ENCODE results near the gene RYR3. TPM values are rescaled to one million over a fixed set of nuclear protein-coding genes. Genes with fewer than 3 reads are reported as not detected.

Gene RYR3
- total RNA-seq, 1 donor from 2014 or later: 0.75 TPM

DNA sequence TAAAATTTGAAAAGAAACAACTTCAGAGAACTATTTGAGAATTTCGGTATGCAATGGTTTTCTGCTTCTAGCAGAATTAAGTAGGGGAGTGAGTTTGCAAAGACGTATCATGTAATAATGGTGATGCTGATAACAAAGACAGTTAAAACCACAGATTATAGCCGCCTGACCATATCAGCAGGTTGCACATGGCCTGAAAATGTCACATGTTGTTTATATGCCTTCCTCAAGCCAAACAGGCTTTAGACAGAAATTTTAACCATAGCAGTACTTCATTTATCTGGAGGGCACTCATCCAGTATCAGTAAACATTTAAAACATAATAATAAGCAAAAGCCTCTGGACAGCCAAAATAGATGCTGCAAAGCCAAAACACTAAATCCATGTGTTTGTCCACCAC is 131.7 kb downstream of the RYR3 start:
- TF ChIP-seq, protein P1, sequence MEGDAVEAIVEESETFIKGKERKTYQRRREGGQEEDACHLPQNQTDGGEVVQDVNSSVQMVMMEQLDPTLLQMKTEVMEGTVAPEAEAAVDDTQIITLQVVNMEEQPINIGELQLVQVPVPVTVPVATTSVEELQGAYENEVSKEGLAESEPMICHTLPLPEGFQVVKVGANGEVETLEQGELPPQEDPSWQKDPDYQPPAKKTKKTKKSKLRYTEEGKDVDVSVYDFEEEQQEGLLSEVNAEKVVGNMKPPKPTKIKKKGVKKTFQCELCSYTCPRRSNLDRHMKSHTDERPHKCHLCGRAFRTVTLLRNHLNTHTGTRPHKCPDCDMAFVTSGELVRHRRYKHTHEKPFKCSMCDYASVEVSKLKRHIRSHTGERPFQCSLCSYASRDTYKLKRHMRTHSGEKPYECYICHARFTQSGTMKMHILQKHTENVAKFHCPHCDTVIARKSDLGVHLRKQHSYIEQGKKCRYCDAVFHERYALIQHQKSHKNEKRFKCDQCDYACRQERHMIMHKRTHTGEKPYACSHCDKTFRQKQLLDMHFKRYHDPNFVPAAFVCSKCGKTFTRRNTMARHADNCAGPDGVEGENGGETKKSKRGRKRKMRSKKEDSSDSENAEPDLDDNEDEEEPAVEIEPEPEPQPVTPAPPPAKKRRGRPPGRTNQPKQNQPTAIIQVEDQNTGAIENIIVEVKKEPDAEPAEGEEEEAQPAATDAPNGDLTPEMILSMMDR (conservative IDR thresholded peaks at IDR 0.05; ENCODE audit: low read depth, low read length): no peak
- no peak for DNase-seq (ENCODE audit: low read depth)
- no peak overlapping the region for H3K4me3 ChIP-seq (ENCODE audit: low read depth, low read length)

GRCh38 chr15:33443708-33444107 is 132.9 kb downstream of the RYR3 start:
- DNase-seq (ENCODE audit: low read depth): no peak
- TF ChIP-seq, protein P1 (conservative IDR thresholded peaks at IDR 0.05; ENCODE audit: low read depth, low read length): no peak
- no peak overlapping the region for H3K4me3 ChIP-seq (ENCODE audit: low read depth, low read length)

DNA sequence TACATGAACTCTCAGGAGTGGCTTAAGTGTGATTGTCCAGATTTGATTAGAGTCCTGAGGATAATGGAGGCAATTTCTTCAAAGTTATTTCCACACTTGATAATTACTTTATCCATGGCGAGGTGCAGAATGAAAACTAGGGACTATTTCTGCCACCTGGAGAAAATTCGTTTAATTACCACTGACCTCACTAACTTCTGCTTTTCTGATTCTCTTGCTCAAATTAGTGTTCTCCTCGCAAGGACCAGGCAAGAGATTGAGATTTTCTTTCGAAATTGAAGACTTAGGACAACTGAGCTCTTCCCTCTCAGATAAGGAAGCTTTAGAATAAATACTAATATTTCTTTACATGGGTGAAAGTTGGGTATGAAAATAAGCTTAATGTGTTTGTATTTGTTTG is 135.2 kb downstream of the RYR3 start:
- TF ChIP-seq, protein P1 (conservative IDR thresholded peaks at IDR 0.05; ENCODE audit: low read depth, low read length): no peak

DNA sequence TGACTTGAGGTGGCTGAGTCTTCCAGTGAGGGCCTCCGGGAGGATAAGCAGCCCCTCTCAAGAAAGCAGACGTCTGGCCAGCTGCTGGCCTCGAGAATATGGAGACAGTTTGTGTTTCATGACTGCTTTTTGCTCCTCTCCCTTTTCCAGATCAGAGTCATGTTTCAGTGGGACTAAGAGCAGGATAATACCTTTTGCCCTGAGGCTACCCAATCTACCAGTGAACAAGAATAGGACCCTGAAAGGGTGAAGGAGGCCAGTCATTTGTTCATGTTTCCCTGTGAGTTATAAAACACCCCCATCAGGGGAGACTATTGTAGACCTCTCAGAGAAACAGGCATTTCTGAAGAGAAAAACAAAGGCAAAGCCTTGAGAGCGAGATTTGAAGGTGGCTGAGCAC is 137.4 kb downstream of the RYR3 start:
- DNase-seq (ENCODE audit: low read depth): no peak
- no peak overlapping the region for H3K4me3 ChIP-seq (ENCODE audit: low read depth, low read length)
- TF ChIP-seq, protein P1 (conservative IDR thresholded peaks at IDR 0.05; ENCODE audit: low read depth, low read length): no peak

More for the DNA sequence above, 135.2 kb downstream of the RYR3 start:
- H3K4me3 ChIP-seq (ENCODE audit: low read depth, low read length): no peak overlapping the region
- no peak for DNase-seq (ENCODE audit: low read depth)

DNA sequence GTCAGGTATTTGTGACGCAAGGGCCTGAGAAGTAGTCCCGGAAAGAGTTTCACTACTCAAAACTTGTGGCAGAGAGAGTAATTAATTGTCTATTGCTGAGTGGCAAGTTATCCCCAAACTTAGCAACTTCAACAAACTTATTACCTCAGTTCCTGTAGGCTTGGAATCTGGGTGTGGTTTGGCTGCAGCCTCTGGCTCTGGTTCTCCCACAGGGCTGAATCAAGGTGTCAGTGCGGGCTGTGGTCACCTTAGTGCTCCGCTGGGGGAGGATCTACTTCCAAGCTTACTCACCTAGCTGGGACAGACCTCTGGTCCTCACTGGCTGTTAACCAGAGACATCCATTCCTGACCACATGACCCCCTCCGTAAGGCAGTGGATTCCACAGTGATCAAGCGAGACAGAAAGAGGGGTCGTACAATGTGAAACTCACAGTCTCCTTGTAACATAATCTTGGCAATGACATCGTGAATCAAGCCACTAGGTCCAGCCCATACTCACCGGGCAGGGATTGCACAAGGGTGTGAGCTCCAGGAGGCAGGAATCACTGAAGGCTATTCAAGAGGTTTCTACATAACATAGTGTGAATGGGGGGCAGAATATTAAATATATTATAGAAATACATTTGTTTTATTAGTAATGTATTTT is 138.3 kb downstream of the RYR3 start:
- no peak for DNase-seq (ENCODE audit: low read depth)
- TF ChIP-seq, protein P1 (conservative IDR thresholded peaks at IDR 0.05; ENCODE audit: low read depth, low read length): no peak
- no peak overlapping the region for H3K4me3 ChIP-seq (ENCODE audit: low read depth, low read length)

DNA sequence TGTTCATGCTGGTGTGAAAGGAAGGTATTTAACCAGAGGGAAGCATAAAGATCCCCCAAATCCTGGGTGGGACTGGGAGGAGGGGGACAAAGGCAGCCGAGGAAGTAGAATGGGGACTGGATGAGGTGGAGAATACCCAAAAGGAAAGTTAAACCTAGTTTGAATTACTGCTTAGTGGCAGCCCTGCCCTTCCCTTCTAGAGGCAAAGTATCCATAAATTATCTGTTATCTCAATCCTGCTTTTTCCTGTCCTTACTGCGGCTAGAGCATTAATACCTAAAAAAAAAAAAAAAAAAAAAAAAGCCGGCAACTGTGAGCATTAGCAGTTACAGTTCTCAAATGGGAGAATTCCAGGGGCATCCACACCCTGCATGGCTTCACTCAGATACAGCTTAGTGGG is 139.0 kb downstream of the RYR3 start:
- TF ChIP-seq, protein P1 (conservative IDR thresholded peaks at IDR 0.05; ENCODE audit: low read depth, low read length): no peak
- H3K4me3 ChIP-seq (ENCODE audit: low read depth, low read length): no peak overlapping the region
- DNase-seq (ENCODE audit: low read depth): no peak

- no peak overlapping the region for H3K4me3 ChIP-seq (ENCODE audit: low read depth, low read length)
- TF ChIP-seq, protein P1 (conservative IDR thresholded peaks at IDR 0.05; ENCODE audit: low read depth, low read length): no peak
- DNase-seq (ENCODE audit: low read depth): no peak
Observed at GRCh38 chr15:33451385-33451784, 140.6 kb downstream of the RYR3 start.

Measured in epithelial cell of proximal tubule (primary cell).